Stomach smooth muscle (tissue), 2 donors: ENCODE data around the gene KCND1.

Experiments
- H3K27ac ChIP-seq: one replicate; pipeline ENCODE4 v1.7.0; 2013; ENCODE audit warnings: mild to moderate bottlenecking, low read length, inconsistent platforms
- H3K27me3 ChIP-seq, 2 donors: one replicate each; pipeline ENCODE4 v1.7.0; 2013; ENCODE audit warnings: low read length in 2 of 2; ENCODE audit not compliant: insufficient read depth in 2 of 2, control insufficient read depth in 1 of 2
- H3K36me3 ChIP-seq, 2 donors: one replicate each; pipeline ENCODE4 v1.7.0; 2013; ENCODE audit warnings: low read length in 2 of 2; ENCODE audit not compliant: control insufficient read depth in 2 of 2, insufficient read depth in 2 of 2
- H3K4me1 ChIP-seq: one replicate; pipeline ENCODE4 v1.7.0; 2013; ENCODE audit warnings: low read length; ENCODE audit not compliant: control insufficient read depth, insufficient read depth
- H3K4me3 ChIP-seq, 2 donors: one replicate each; pipeline ENCODE4 v1.7.0; 2013; ENCODE audit warnings: low read length in 2 of 2
- H3K9ac ChIP-seq, 2 donors: one replicate each; pipeline ENCODE4 v1.7.0; 2013; ENCODE audit warnings: low read length in 2 of 2, mild to moderate bottlenecking in 1 of 2
- H3K9me3 ChIP-seq, 2 donors: one replicate each; pipeline ENCODE4 v1.7.0; 2013; ENCODE audit warnings: low read length in 2 of 2; ENCODE audit not compliant: control insufficient read depth in 2 of 2
- donor health status: healthy.
- donor health status: Pancreatic carcinoma.

KCND1 gene

DNA sequence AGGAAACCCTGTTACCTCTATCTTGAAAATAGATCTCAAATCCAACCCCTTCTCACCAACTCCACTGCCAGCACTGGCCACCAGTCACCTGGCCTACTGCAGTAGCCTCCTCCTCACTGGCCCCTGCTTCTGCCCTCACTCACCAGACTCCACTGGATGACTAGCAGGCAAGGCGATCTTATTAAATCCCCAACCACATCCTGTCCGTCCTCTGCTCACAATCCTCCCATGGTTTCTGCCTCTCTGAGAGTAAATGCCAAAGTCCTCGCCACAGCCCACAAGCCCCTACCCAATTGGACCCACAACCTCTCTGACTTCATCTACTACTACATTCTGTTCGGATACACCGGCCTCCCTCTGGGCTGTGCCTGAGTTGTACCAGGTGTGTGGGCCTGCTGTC is 47.4 kb downstream of the KCND1 start:
- no peak overlapping the region for H3K4me3 ChIP-seq
- H3K36me3 ChIP-seq: peaks cover 13 to 16% of the 10 kb centered on the region in 2 donors
- H3K9me3 ChIP-seq: no peaks in the 10 kb centered on the region
- no peak overlapping the region for H3K27ac ChIP-seq
- no peak overlapping the region for H3K9ac ChIP-seq
- H3K4me1 ChIP-seq: peaks cover 7% of the 10 kb centered on the region
- H3K27me3 ChIP-seq: peaks cover 0 to 8% of the 10 kb centered on the region in 2 donors

DNA sequence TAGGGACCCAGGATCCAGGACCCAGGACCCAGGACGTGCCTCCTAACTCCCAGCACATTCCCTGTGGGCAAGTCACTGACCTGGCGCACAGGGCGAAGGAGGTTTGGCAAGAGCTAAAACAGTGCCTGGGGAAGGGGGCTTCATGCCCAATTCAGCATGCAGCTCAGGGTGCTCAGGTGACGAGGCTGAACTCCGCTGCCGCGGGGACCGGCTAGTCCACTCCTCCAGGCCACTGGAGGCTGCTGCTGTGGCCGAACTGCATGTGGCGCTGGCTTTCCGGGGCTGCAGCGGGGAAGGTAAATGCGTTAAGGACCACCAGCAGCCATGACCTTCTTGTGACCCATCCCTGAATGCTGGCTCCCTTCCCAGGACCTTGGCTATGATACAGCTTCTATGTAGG is 47.9 kb downstream of the KCND1 start:
- H3K4me1 ChIP-seq: peaks cover 7% of the 10 kb centered on the region
- peaks cover 0 to 8% of the 10 kb centered on the region in 2 donors for H3K27me3 ChIP-seq
- no peak overlapping the region for H3K4me3 ChIP-seq
- peaks cover 13 to 16% of the 10 kb centered on the region in 2 donors for H3K36me3 ChIP-seq
- no peaks in the 10 kb centered on the region for H3K9me3 ChIP-seq
- H3K9ac ChIP-seq: no peak overlapping the region
- H3K27ac ChIP-seq: no peak overlapping the region

DNA sequence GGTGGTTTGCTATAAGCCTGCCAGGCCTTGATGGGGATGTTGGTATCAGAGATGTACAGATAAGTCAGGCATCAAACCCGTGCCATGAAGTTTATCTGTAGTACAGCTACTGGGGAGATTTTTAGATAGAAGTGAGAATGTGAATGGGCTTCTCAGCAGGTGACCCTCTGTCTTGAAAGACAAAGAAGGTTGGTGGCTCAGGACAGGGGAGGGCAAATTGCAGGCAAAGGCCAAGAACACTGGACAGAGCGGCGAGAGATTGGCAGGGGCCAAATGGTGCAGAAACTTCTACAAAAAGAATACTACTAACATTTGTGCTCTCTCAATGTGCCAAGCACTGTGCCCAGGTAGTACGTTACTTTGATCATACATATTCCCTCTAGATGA is 50.9 kb downstream of the KCND1 start:
- Histone ChIP-seq H3K27ac (no peak overlapping the region), H3K27me3 (peaks cover 0 to 11% of the 10 kb centered on the region in 2 donors), H3K4me3 (no peak overlapping the region), H3K9me3 (no peaks in the 10 kb centered on the region), H3K4me1 (peaks cover 9% of the 10 kb centered on the region), H3K36me3 (peaks cover 13 to 14% of the 10 kb centered on the region in 2 donors), H3K9ac (no peak overlapping the region)

- Histone ChIP-seq H3K4me1 (peaks cover 9% of the 10 kb centered on the region), H3K9ac (peak overlapping the region in 1 of 2 donors; percentile 21), H3K36me3 (peaks cover 10 to 12% of the 10 kb centered on the region in 2 donors), H3K27ac (peak overlapping the region; percentile 80), H3K27me3 (peaks cover 0 to 11% of the 10 kb centered on the region in 2 donors), H3K9me3 (no peaks in the 10 kb centered on the region), H3K4me3 (peak overlapping the region in 1 of 2 donors; percentile 72)
Observed at GRCh38 chrX:48919947-48920717, 51.5 kb downstream of the KCND1 start.

DNA sequence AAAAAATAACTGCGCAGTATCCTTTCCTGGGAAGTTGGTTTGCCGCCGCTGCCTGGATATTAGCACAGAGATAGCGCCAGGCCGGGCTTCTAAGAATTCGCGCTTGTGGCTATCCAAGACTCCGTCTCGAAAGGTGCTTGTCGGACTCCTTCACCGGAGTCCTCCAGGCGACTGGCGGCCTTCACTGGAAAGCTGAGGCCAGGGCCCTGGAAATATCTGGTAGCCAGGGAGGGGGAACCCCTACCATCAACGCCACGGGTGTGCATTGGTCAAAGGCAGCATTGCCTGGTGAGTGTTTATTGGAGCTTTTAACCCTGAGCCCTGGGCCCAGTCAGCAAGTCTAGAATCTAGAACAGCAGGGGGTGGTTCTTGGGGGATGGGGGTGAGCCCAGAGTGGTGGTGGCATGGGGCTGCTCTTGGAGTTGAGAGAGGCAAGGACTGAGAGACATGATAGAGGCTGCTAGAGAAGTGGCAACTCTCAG is 52.2 kb downstream of the KCND1 start:
- peak overlapping the region; percentile 80 for H3K27ac ChIP-seq
- H3K4me3 ChIP-seq: peak overlapping the region; percentile 55 to 72
- peak overlapping the region; percentile 51 to 55 for H3K9ac ChIP-seq
- peaks cover 0 to 10% of the 10 kb centered on the region in 2 donors for H3K27me3 ChIP-seq
- peaks cover 9% of the 10 kb centered on the region for H3K4me1 ChIP-seq
- peaks cover 9 to 16% of the 10 kb centered on the region in 2 donors for H3K36me3 ChIP-seq
- H3K9me3 ChIP-seq: no peaks in the 10 kb centered on the region

DNA sequence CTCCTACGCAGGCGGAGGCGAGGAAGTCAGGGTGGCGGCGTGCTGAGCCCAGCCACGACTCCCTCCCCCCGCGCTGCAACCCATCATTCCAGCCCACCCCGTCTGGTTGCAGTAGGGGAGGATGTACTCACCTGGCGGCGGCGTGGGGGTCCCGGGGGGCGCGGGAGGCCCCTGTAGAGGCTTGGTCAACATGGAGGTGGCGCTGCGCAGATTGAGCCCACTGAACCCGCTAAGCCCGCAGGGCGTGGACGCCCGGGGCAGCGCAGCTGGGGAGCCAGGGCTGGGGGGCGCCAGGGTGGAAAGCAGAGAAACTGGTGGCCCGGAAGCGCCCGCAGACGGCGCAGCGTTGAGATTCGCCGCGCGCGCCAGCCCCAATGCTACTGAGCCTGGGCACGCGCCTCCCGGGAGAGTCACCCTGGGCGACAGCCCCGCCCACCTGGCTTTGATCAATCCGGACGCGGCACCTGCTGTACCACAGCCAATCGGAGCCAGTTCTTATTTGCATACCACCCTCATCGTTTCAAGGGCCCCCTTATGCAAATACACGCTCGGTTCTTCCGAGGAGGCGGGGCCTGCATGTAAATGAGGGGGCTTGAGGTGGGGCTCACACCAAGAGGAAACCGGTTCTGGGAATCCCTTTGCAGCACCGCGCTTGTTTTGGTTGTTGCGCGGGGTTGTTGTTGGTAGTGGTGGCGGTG is 52.9 kb downstream of the KCND1 start, which contains the start of gene PIM2:
PIM2 (minus strand) TSS at position 382 of the 698 bp plus-strand sequence; CDS start at position 192, 190 bp downstream.
- H3K27me3 ChIP-seq: peaks cover 0 to 10% of the 10 kb centered on the region in 2 donors
- peak within 1 kb of the TSS; percentile 53 to 55 for H3K9ac ChIP-seq
- H3K36me3 ChIP-seq: peaks cover 4 to 16% of the 10 kb centered on the region in 2 donors
- peak within 1 kb of the TSS; percentile 55 to 72 for H3K4me3 ChIP-seq
- peaks cover 9% of the 10 kb centered on the region for H3K4me1 ChIP-seq
- no peaks in the 10 kb centered on the region for H3K9me3 ChIP-seq
- H3K27ac ChIP-seq: peak within 1 kb of the TSS; percentile 80

DNA sequence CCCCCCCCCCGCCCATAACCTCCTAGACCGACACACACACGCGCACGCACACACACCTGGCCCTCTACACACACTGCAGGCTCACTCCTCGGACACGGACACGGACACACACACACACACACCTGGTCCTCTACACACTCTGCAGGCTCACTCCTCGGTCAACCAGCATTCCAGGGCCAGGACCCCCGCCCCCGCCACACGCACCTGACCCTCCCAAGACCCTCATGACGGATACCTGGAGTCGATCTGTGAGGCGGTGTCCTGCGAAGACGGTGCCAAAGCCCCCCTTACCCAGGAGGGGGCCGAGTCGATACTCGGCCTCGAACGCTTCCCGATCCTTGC is 53.4 kb downstream of the KCND1 start:
- H3K9ac ChIP-seq: peak overlapping the region; percentile 42 to 53

GRCh38 chrX:48917139-48918001 is 54.3 kb downstream of the KCND1 start:
- Histone ChIP-seq H3K4me3 (peak overlapping the region in 1 of 2 donors; percentile 72), H3K9ac (no peak overlapping the region), H3K27ac (peak overlapping the region; percentile 53), H3K4me1 (peaks cover 9% of the 10 kb centered on the region), H3K36me3 (peaks cover 0 to 9% of the 10 kb centered on the region in 2 donors), H3K27me3 (peaks cover 0 to 9% of the 10 kb centered on the region in 2 donors), H3K9me3 (no peaks in the 10 kb centered on the region)

More for the DNA sequence above, 53.4 kb downstream of the KCND1 start:
- Histone ChIP-seq H3K36me3 (peaks cover 4 to 11% of the 10 kb centered on the region in 2 donors), H3K27me3 (peaks cover 0 to 10% of the 10 kb centered on the region in 2 donors), H3K4me3 (peak overlapping the region; percentile 46 to 72), H3K27ac (peak overlapping the region; percentile 80), H3K9me3 (no peaks in the 10 kb centered on the region), H3K4me1 (peaks cover 9% of the 10 kb centered on the region)

GRCh38 chrX:48914593-48915493 is 56.8 kb downstream of the KCND1 start:
- Histone ChIP-seq H3K4me1 (peaks cover 14% of the 10 kb centered on the region), H3K36me3 (peaks cover 0 to 5% of the 10 kb centered on the region in 2 donors), H3K4me3 (no peak overlapping the region), H3K9ac (no peak overlapping the region), H3K27me3 (peaks cover 0 to 4% of the 10 kb centered on the region in 2 donors), H3K9me3 (no peaks in the 10 kb centered on the region), H3K27ac (no peak overlapping the region)
